Activated B cell treated with CpG ODN at 0.5 μM for 24 hours (primary cell): ENCODE data around the gene FAM177B. TPM values are rescaled to one million over a fixed set of nuclear protein-coding genes. Genes with fewer than 3 reads are reported as not detected.

ENCODE experiments used
- ATAC-seq: fragments of 200-7000 bp; cut with Tn5 transposase; one replicate; pipeline ENCODE4 v1.10.0; 2021; ENCODE audit warnings: low read depth, mild to moderate bottlenecking, moderate library complexity
- CTCF ChIA-PET: fragments of 350-600 bp; sonication (Branson Sonifier 250); formaldehyde crosslinking; loops from one replicate; lab custom pipeline; 2021; ENCODE audit warnings: antibody characterized with exemption; lab: Charles Lee
- POLR2A ChIA-PET: fragments of 350-600 bp; sonication (Branson Sonifier 250); formaldehyde crosslinking; loops from one replicate; lab custom pipeline; 2021; ENCODE audit warnings: antibody characterized with exemption; lab: Charles Lee
- DNase-seq: peaks from one replicate; pipeline ENCODE4 v3.0.0; 2022
- H3K27ac Mint-ChIP-seq: one replicate; pipeline ENCODE4 v1.8.0; 2020; ENCODE audit warnings: mixed read lengths
- H3K27me3 Mint-ChIP-seq: one replicate; pipeline ENCODE4 v1.8.0; 2021; ENCODE audit warnings: mixed read lengths
- H3K36me3 Mint-ChIP-seq: one replicate; pipeline ENCODE4 v1.8.0; 2021; ENCODE audit warnings: low read depth, mixed read lengths
- H3K4me1 Mint-ChIP-seq: one replicate; pipeline ENCODE4 v1.8.0; 2021; ENCODE audit warnings: mixed read lengths
- H3K4me3 Mint-ChIP-seq: one replicate; pipeline ENCODE4 v1.8.0; 2020; ENCODE audit warnings: mild to moderate bottlenecking, mixed read lengths
- H3K9me3 Mint-ChIP-seq: one replicate; pipeline ENCODE4 v1.8.0; 2020; ENCODE audit warnings: mixed read lengths
- CTCF ChIP-seq: fragments of 200-600 bp; IDR thresholded peaks from one replicate; pipeline ENCODE4 v1.8.0; 2022; ENCODE audit warnings: antibody characterized with exemption, mild to moderate bottlenecking
- intact Hi-C: fragments of 100-400 bp; cut with micrococcal nuclease; formaldehyde crosslinking; loops from one replicate; pipeline ENCODE4 v1.15.1; 2024
- total RNA-seq: library from RNA; stranded (reverse); gene quantifications from 2 replicates; pipeline ENCODE4 v1.2.3, GENCODE V29; 2022

The FAM177B gene
- total RNA-seq, 1 donor from 2014 or later: 3.5 TPM

GRCh38 chr1:222750651-222751050 lies 13.6 kb downstream of the FAM177B start:
- intact Hi-C loops: loop anchor here (1.0 to 5.0 kb wide), 4 partner anchors 16 to 62 kb away; no protein-coding TSS in a partner anchor
- DNase-seq: no peak
- ChIA-PET POLR2A (interaction anchor here (0.6 to 2.8 kb wide), 10 partner anchors 10 to 161 kb away, joined by 3 to 16 read pairs (median 5); partner anchors contain the start of genes AIDA, BROX, FAM177B and TAF1A), CTCF (interaction anchor here (0.8 to 3.6 kb wide), 6 partner anchors 12 to 339 kb away, joined by 3 to 19 read pairs (median 4); partner anchors contain the start of gene FAM177B)
- peak overlapping the region; percentile 13 for H3K4me3 Mint-ChIP-seq
- H3K27ac Mint-ChIP-seq: peak overlapping the region; percentile 90
- H3K36me3 Mint-ChIP-seq: peaks cover 9% of the 10 kb centered on the region
- H3K9me3 Mint-ChIP-seq: no peaks in the 10 kb centered on the region
- no peaks in the 10 kb centered on the region for H3K27me3 Mint-ChIP-seq
- peak; percentile 87 for ATAC-seq
- H3K4me1 Mint-ChIP-seq: peaks cover 62% of the 10 kb centered on the region
- TF ChIP-seq CTCF: no peak

GRCh38 chr1:222751255-222751654 lies 14.3 kb downstream of the FAM177B start:
- Mint-ChIP-seq H3K27ac (peak overlapping the region; percentile 90), H3K27me3 (no peaks in the 10 kb centered on the region), H3K9me3 (no peaks in the 10 kb centered on the region), H3K36me3 (peaks cover 8% of the 10 kb centered on the region), H3K4me3 (peak overlapping the region; percentile 13), H3K4me1 (peaks cover 67% of the 10 kb centered on the region)
- ChIA-PET CTCF (interaction anchor here (0.8 to 3.6 kb wide), 5 partner anchors 12 to 330 kb away, joined by 3 to 19 read pairs (median 4); partner anchors contain the start of gene FAM177B), POLR2A (interaction anchor here (0.6 to 2.8 kb wide), 9 partner anchors 10 to 161 kb away, joined by 3 to 16 read pairs (median 5); partner anchors contain the start of genes AIDA, BROX and TAF1A)
- DNase-seq: no peak
- TF ChIP-seq CTCF: no peak
- peak; percentile 16 for ATAC-seq
- intact Hi-C loops: loop anchor here (1.0 to 5.0 kb wide), 3 partner anchors 15 to 61 kb away; no protein-coding TSS in a partner anchor

GRCh38 chr1:222754366-222755139 lies 17.6 kb downstream of the FAM177B start:
- Mint-ChIP-seq H3K9me3 (no peaks in the 10 kb centered on the region), H3K4me1 (peaks cover 65% of the 10 kb centered on the region), H3K27me3 (no peaks in the 10 kb centered on the region), H3K36me3 (peaks cover 3% of the 10 kb centered on the region), H3K4me3 (no peak overlapping the region), H3K27ac (peak overlapping the region; percentile 61)
- ChIA-PET CTCF (interaction anchor here (1.1 kb wide), 1 partner anchor 16 kb away, joined by 3 read pairs; no protein-coding TSS in a partner anchor), POLR2A (interaction anchor here (0.6 to 1.3 kb wide), 5 partner anchors 17 to 56 kb away, joined by 3 to 11 read pairs (median 3); partner anchors contain the start of gene FAM177B)
- intact Hi-C loops: loop anchor here (5.0 kb wide), 1 partner anchor 58 kb away; no protein-coding TSS in a partner anchor
- ATAC-seq (no peak), DNase-seq (no peak)
- no peak for TF ChIP-seq CTCF

GRCh38 chr1:222757646-222758268 lies 20.8 kb downstream of the FAM177B start:
- POLR2A ChIA-PET: interaction anchor here (0.5 kb wide), 1 partner anchor 19 kb away, joined by 4 read pairs; no protein-coding TSS in a partner anchor
- H3K4me1 Mint-ChIP-seq: peaks cover 33% of the 10 kb centered on the region
- DNase-seq (no peak), ATAC-seq (no peak)
- TF ChIP-seq CTCF: no peak
- H3K4me3 Mint-ChIP-seq: no peak overlapping the region
- H3K27me3 Mint-ChIP-seq: no peaks in the 10 kb centered on the region
- no peak overlapping the region for H3K27ac Mint-ChIP-seq
- H3K9me3 Mint-ChIP-seq: no peaks in the 10 kb centered on the region
- intact Hi-C loops: no loop called here
- CTCF ChIA-PET: interaction anchor here (0.7 to 1.9 kb wide), 3 partner anchors 13 to 36 kb away, joined by 3 to 4 read pairs (median 4); no protein-coding TSS in a partner anchor
- peaks cover 10% of the 10 kb centered on the region for H3K36me3 Mint-ChIP-seq
